Ovary (tissue), 9 donors: Measurements from ENCODE around the gene RNU2-63P. TPM values are rescaled to one million over a fixed set of nuclear protein-coding genes. Genes with fewer than 3 reads are reported as not detected.
"Not testable (repeated sequence)": the region's sequence is repeated elsewhere in the genome, so short reads cannot be mapped to it uniquely, and the experiment has no call there.

Experiments
- DNase-seq, 5 donors: peaks; one replicate each; pipeline ENCODE4 v3.0.0-alpha.2; 2019 to 2020
- H3K27ac ChIP-seq, 2 donors: fragments of 200-600 bp; one replicate each; pipeline versions ENCODE4 v1.5.1 to v1.8.0; 2019 to 2022
- H3K27me3 ChIP-seq: fragments of 200-600 bp; one replicate; pipeline ENCODE4 v1.8.0; 2022
- H3K36me3 ChIP-seq: fragments of 200-600 bp; sonication (generic); one replicate; pipeline ENCODE4 v1.5.1; 2019
- H3K4me1 ChIP-seq: one replicate; pipeline ENCODE4 v1.8.1; 2013; ENCODE audit warnings: mild to moderate bottlenecking, moderate library complexity; ENCODE audit not compliant: insufficient read depth
- H3K4me3 ChIP-seq: fragments of 200-600 bp; sonication (generic); one replicate; pipeline ENCODE4 v1.5.1; 2017
- H3K9me3 ChIP-seq, 2 donors: fragments of 200-600 bp in 1 of 2; sonication (generic) in 1 of 2; one replicate each; pipeline versions ENCODE4 v1.5.1 to v1.8.1; 2013 to 2019; ENCODE audit warnings: mild to moderate bottlenecking in 1 of 2, moderate library complexity in 1 of 2
- CTCF ChIP-seq, 3 donors: fragments of 450-650 bp in 2 of 3; fragments of 200-600 bp in 1 of 3; IDR thresholded peaks; one replicate each; pipeline versions ENCODE4 v1.5.1 to v1.8.0; 2016 to 2022; ENCODE audit warnings: antibody characterized with exemption in 3 of 3, mild to moderate bottlenecking in 1 of 3
- EP300 ChIP-seq: sonication (generic); formaldehyde crosslinking; IDR thresholded peaks from one replicate; pipeline ENCODE4 v1.6.1; 2017; ENCODE audit warnings: antibody characterized with exemption
- POLR2A ChIP-seq: fragments of 450-650 bp; IDR thresholded peaks from one replicate; pipeline ENCODE4 v1.6.1; 2017; ENCODE audit warnings: antibody characterized with exemption, mild to moderate bottlenecking, moderate library complexity
- WGBS, 3 donors: extraction: QIAGEN DNeasy Blood & Tissue Kit in 1 of 3; methylation state at CpG; one replicate each; pipeline versions ENCODE4 v1.1.5 to v1.1.7; 2013 to 2017; 5-methylcytosine and 5-hydroxymethylcytosine counted together
- intact Hi-C, 4 donors: fragments of 100-400 bp; cut with DNase I; formaldehyde crosslinking; loops; one replicate each; pipeline versions ENCODE4 v1.11.0 to v1.15.1; 2022 to 2023
- polyA plus RNA-seq, 2 donors: library from polyadenylated mRNA; stranded (reverse); fragments of 200-250 nt in 1 of 2; fragments of 350-450 nt in 1 of 2; fragmentation: Illumina TruSeq in 1 of 2; extraction: RNeasy Lipid Tissue Mini Kit (QIAGEN cat#74804) in 1 of 2; gene quantifications; one replicate each; pipeline ENCODE4 v1.2.3, GENCODE V29; 2013 to 2014
- small RNA-seq: library from RNA; depleted of rRNA; stranded (forward); fragments of <200 nt; gene quantifications from one replicate; pipeline ENCODE3, GENCODE V24; 2016
- total RNA-seq, 7 donors: library from RNA; depleted of rRNA in 2 of 7; stranded (reverse); fragments of >200 nt in 2 of 7; fragmentation: NEBNext Ultra II Directional in 3 of 7; extraction: Animal tissue kit (Norgen Biotek cat#: 25700) in 3 of 7; gene quantifications; one replicate each; pipeline versions ENCODE4 v1.1.0 to v1.2.4, GENCODE V29; 2016 to 2023
- donor health status: DM: no; HTN: no; CAD: no; lungs with moderate emphysema.
- donor health status: DM: no; HTN: no; CAD: no.
- donor health status: Bipolar disorder and iron deficiency.
- donor health status: DM: yes; HTN: yes; CAD: no.
- donor health status: DM: no; HTN: no; CAD: no.
- donor health status: DM: yes; HTN: yes; CAD: no.

Gene RNU2-63P
- total and polyA plus RNA-seq, 9 donors, result 2.3 to 8.3 TPM; not detected in 7

- DNase-seq, result no peak
- TF ChIP-seq POLR2A, result no peak
- TF ChIP-seq CTCF (IDR thresholded peaks at IDR 0.05), result no peak
- TF ChIP-seq EP300, result no peak
- Histone ChIP-seq H3K4me3 (no peak overlapping the region), H3K4me1 (no peaks in the 10 kb centered on the region), H3K27me3 (no peaks in the 10 kb centered on the region), H3K9me3 (no peaks in the 10 kb centered on the region), H3K36me3 (no peaks in the 10 kb centered on the region), H3K27ac (no peak overlapping the region)
- intact Hi-C loops, result no loop called here
- 60 to 78% (median 65%) methylated on average over 1 of the region's 1 CpG for WGBS, 3 donors
Measured at GRCh38 chr2:87995756-87996155, 20.6 kb downstream of the RNU2-63P start.

GRCh38 chr2:87994304-87994850 is 22.0 kb downstream of the RNU2-63P start:
- H3K4me3 ChIP-seq, H3K4me1 ChIP-seq, H3K36me3 ChIP-seq, H3K27me3 ChIP-seq, intact Hi-C loops, H3K27ac ChIP-seq, DNase-seq, H3K9me3 ChIP-seq: not testable (repeated sequence)
- 68 to 73% (median 70%) methylated on average over 7 of the region's 7 CpGs for whole genome bisulfite sequencing, 3 donors

GRCh38 chr2:87992569-87992968 is 23.8 kb downstream of the RNU2-63P start:
- H3K4me1 ChIP-seq, H3K27ac ChIP-seq, H3K27me3 ChIP-seq, H3K4me3 ChIP-seq, H3K36me3 ChIP-seq, intact Hi-C loops, H3K9me3 ChIP-seq, DNase-seq: not testable (repeated sequence)
- 15 to 28% (median 18%) methylated on average over 2 to 3 of the region's 3 CpGs for WGBS, 3 donors

- H3K36me3 ChIP-seq, intact Hi-C loops, H3K4me3 ChIP-seq, H3K27me3 ChIP-seq, DNase-seq, H3K27ac ChIP-seq, H3K4me1 ChIP-seq, H3K9me3 ChIP-seq: not testable (repeated sequence)
- no CpG with 5 or more reads among the region's 1 CpG for WGBS, 3 donors
Measured at GRCh38 chr2:87987473-87987872, 28.9 kb downstream of the RNU2-63P start.

GRCh38 chr2:87985902-87986301 is 30.4 kb downstream of the RNU2-63P start:
- H3K27me3 ChIP-seq, H3K9me3 ChIP-seq, H3K4me1 ChIP-seq, intact Hi-C loops, H3K36me3 ChIP-seq, H3K4me3 ChIP-seq, H3K27ac ChIP-seq, DNase-seq: not testable (repeated sequence)
- 67 to 77% (median 76%) methylated on average over 5 of the region's 5 CpGs for WGBS, 3 donors

- H3K4me3 ChIP-seq, H3K27me3 ChIP-seq, intact Hi-C loops, H3K9me3 ChIP-seq, H3K27ac ChIP-seq, H3K4me1 ChIP-seq, DNase-seq, H3K36me3 ChIP-seq: not testable (repeated sequence)
- WGBS, 3 donors, result no CpG with 5 or more reads among the region's 3 CpGs
Measured at GRCh38 chr2:87981182-87981581, 35.2 kb downstream of the RNU2-63P start.

GRCh38 chr2:87972385-87972784 is 44.0 kb downstream of the RNU2-63P start:
- H3K4me3 ChIP-seq, H3K4me1 ChIP-seq, H3K27ac ChIP-seq, H3K27me3 ChIP-seq, intact Hi-C loops, DNase-seq, H3K9me3 ChIP-seq, H3K36me3 ChIP-seq: not testable (repeated sequence)
- 87% methylated on average over 4 of the region's 17 CpGs; no CpG with 5 or more reads in 2 of the 3 donors for WGBS, 3 donors

Small RNA genes within 50 kb of the gene (small RNA-seq; reads per million reads assigned to genes)
- not detected for gene RNU2-63P

Other genes with a start within 250 kb of the RNU2-63P start
- gene RGPD2, start 190.8 kb downstream of the RNU2-63P start, total RNA-seq, result 1 to 10 TPM; 1.8 to 9.0 (median 5.3) TPM
- gene RGPD2, start 190.8 kb downstream of the RNU2-63P start, polyA plus RNA-seq, result 1 to 10 TPM in 1 of 2 donors, under 1 TPM in 1; 0.10 to 1.3 TPM
- gene KRCC1, start 39.2 kb upstream of the RNU2-63P start, total RNA-seq, result 10 to 100 TPM; 17.1 to 24.2 (median 21.4) TPM
- gene KRCC1, start 39.2 kb upstream of the RNU2-63P start, polyA plus RNA-seq, result 10 to 100 TPM; 24.8 to 25.7 TPM
- gene SMYD1, start 51.3 kb upstream of the RNU2-63P start, total RNA-seq, result under 1 TPM in 2 of 7 donors, not detected in 5; 0.05 to 0.10 TPM
- not detected for gene SMYD1, start 51.3 kb upstream of the RNU2-63P start, polyA plus RNA-seq
- 1 to 10 TPM in 2 of 7 donors, under 1 TPM in 1, not detected in 4; 0.50 to 1.9 (median 1.3) TPM for gene FABP1, start 111.5 kb upstream of the RNU2-63P start, total RNA-seq
- under 1 TPM in 1 of 2 donors, not detected in 1; 0.46 TPM for gene FABP1, start 111.5 kb upstream of the RNU2-63P start, polyA plus RNA-seq
- 10 to 100 TPM; 15.7 to 26.3 (median 23.2) TPM for gene THNSL2, start 153.8 kb upstream of the RNU2-63P start, total RNA-seq
- 10 to 100 TPM; 26.3 to 42.1 TPM for gene THNSL2, start 153.8 kb upstream of the RNU2-63P start, polyA plus RNA-seq